ENCODE data around the gene ADGRA1. TPM values are rescaled to one million over a fixed set of nuclear protein-coding genes. Genes with fewer than 3 reads are reported as not detected.

The ADGRA1 gene
- total RNA-seq, 2 experiments from 2014 or later: not detected

DNA sequence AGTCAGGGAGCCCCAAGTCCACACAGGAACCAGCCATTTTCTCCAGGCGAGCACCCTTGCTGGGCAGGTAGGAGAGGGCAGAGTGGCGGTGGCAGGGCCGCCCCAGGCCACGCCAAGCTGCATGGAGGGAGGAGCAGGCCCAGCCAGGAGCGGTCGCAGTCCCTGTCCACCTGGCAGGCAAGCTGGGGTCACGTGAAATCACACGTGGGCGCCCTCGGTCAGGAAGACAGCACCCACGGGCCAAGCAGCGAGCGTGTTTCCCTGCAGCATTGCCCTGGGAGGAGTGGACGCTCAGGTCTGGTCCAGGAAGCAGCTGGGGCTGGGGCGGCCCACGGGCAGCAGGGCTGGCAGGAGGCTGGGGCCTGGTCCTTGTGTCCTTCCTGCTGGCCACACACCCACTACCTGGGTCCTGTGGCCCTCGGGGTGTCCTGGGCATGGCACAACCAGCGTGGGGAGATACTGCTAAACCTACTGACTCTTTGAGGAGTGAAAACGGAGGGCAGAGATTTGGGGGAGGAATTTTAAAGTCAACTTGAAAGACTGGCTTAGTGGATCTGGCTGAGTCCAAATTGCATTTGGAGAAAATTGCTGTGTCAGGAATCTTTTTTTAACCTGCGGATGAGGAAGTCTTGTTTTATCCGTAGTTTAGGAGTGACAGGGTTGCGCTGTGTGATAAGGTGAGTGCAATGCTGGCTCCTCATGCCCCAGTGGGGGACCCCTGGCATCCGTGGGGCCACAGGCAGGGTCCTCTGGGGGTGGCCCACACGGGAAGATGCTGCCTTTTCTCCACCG is 12.2 kb upstream of the ADGRA1 start:
- Histone ChIP-seq H3K4me3 (ENCODE audit: low read depth, low read length, poor library complexity, severe bottlenecking) (no peak overlapping the region), H3K9me3 (ENCODE audit: low read length) (no peaks in the 10 kb centered on the region), H4K20me1 (ENCODE audit: insufficient read depth, low read length) (no peaks in the 10 kb centered on the region), H3K4me1 (ENCODE audit: insufficient read depth, low read length, poor library complexity, severe bottlenecking) (no peaks in the 10 kb centered on the region), H3K79me2 (ENCODE audit: insufficient read depth, low read depth, low read length) (no peaks in the 10 kb centered on the region), H3K9me2 (ENCODE audit: insufficient read depth, low read length) (no peaks in the 10 kb centered on the region), H3K27ac (ENCODE audit: low read depth, low read length, poor library complexity, severe bottlenecking) (no peak overlapping the region), H3K36me3 (ENCODE audit: insufficient read depth, low read length) (no peaks in the 10 kb centered on the region), H2AFZ (ENCODE audit: low read length) (no peak overlapping the region), H3K4me2 (ENCODE audit: low read length) (no peak overlapping the region)
- CTCF ChIA-PET (ENCODE audit: unreplicated experiment): no interaction called here
- TF ChIP-seq, protein P1, sequence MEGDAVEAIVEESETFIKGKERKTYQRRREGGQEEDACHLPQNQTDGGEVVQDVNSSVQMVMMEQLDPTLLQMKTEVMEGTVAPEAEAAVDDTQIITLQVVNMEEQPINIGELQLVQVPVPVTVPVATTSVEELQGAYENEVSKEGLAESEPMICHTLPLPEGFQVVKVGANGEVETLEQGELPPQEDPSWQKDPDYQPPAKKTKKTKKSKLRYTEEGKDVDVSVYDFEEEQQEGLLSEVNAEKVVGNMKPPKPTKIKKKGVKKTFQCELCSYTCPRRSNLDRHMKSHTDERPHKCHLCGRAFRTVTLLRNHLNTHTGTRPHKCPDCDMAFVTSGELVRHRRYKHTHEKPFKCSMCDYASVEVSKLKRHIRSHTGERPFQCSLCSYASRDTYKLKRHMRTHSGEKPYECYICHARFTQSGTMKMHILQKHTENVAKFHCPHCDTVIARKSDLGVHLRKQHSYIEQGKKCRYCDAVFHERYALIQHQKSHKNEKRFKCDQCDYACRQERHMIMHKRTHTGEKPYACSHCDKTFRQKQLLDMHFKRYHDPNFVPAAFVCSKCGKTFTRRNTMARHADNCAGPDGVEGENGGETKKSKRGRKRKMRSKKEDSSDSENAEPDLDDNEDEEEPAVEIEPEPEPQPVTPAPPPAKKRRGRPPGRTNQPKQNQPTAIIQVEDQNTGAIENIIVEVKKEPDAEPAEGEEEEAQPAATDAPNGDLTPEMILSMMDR (conservative IDR thresholded peaks at IDR 0.05; ENCODE audit: low read length): no peak
- no peak for TF ChIP-seq EZH2phosphoT487 (IDR thresholded peaks at IDR 0.05; ENCODE audit: borderline replicate concordance, low read depth, low read length)
- POLR2A ChIA-PET: no interaction called here
- no peak for DNase-seq (ENCODE audit: low spot score)
- intact Hi-C loops (cut with micrococcal nuclease; ENCODE audit: unreplicated experiment): no loop called here
- no TSS peak for BruUV-seq (replicated peaks)

DNA sequence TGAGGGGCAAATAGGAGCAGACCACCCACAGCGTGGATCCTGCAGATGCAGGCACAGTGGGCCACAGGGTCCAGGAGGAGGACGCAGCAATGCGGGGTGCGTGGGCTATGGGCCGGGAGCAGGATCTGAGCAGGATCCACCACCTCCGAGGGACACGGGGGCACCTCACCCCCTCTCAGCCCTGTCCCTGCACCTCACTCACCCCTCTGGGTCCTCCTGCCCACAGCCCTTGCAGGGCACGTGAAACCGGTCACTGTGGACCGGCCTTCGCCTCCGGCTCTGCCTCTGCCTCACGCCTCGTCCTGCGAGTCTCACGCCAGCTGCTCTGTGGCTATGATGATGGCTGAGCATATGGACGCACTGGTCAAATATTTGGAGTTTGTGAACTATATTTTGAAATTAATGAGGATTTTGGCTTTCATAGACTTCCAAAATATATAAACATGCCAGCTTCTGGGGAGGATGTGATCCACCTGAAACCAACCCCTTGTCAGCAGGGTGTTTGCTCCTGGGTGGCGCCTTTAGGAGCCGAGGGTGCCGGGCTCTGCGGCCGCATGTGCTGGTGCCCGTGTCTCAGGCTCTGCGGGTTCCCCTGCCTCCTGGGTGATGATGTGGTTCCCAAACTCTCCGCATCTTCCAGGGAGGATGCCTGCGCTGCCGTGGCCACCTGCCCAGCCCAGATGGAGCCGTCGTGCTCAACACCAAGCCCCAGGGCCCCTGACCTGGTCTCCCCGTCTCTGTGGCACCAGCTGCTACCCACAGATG is 11.3 kb upstream of the ADGRA1 start:
- Histone ChIP-seq H3K9me2 (ENCODE audit: insufficient read depth, low read length) (no peaks in the 10 kb centered on the region), H2AFZ (ENCODE audit: low read length) (no peak overlapping the region), H4K20me1 (ENCODE audit: insufficient read depth, low read length) (no peaks in the 10 kb centered on the region), H3K9me3 (ENCODE audit: low read length) (no peaks in the 10 kb centered on the region), H3K4me3 (ENCODE audit: low read depth, low read length, poor library complexity, severe bottlenecking) (no peak overlapping the region), H3K36me3 (ENCODE audit: insufficient read depth, low read length) (no peaks in the 10 kb centered on the region), H3K4me1 (ENCODE audit: insufficient read depth, low read length, poor library complexity, severe bottlenecking) (no peaks in the 10 kb centered on the region), H3K4me2 (ENCODE audit: low read length) (no peak overlapping the region), H3K27ac (ENCODE audit: low read depth, low read length, poor library complexity, severe bottlenecking) (no peak overlapping the region), H3K79me2 (ENCODE audit: insufficient read depth, low read depth, low read length) (no peaks in the 10 kb centered on the region)
- TF ChIP-seq EZH2phosphoT487 (IDR thresholded peaks at IDR 0.05; ENCODE audit: borderline replicate concordance, low read depth, low read length): no peak
- TF ChIP-seq, protein P1 (conservative IDR thresholded peaks at IDR 0.05; ENCODE audit: low read length): no peak
- ChIA-PET CTCF (ENCODE audit: unreplicated experiment) (no interaction called here), POLR2A (no interaction called here)
- DNase-seq (ENCODE audit: low spot score): no peak
- intact Hi-C loops (cut with micrococcal nuclease; ENCODE audit: unreplicated experiment): no loop called here
- no TSS peak for BruUV-seq (replicated peaks)
